GM23338 (cell line): ENCODE results near the gene FLNC. TPM values are rescaled to one million over a fixed set of nuclear protein-coding genes. Genes with fewer than 3 reads are reported as not detected.

Experiments
- ATAC-seq: fragments of 200-7000 bp; cut with Tn5 transposase; 3 replicates; pipeline ENCODE4 v1.9.1; 2020
- DNase-seq: peaks from one replicate; pipeline ENCODE4 v3.0.0-alpha.2; 2015; ENCODE audit warnings: low spot score
- H2AFZ ChIP-seq: fragments of 200-600 bp; sonication (generic); 2 replicates; pipeline ENCODE4 v1.8.0; 2016; ENCODE audit warnings: antibody characterized with exemption, mild to moderate bottlenecking, moderate library complexity
- H3F3A ChIP-seq: fragments of 200-600 bp; sonication (generic); replicated peaks from 2 replicates; pipeline ENCODE4 v1.8.0; 2017; ENCODE audit warnings: antibody characterized with exemption, mixed run types, low read depth
- H3K27ac ChIP-seq: fragments of 200-600 bp; sonication (generic); 2 replicates; pipeline ENCODE4 v1.6.1; 2016; ENCODE audit warnings: low read depth
- H3K27me3 ChIP-seq: fragments of 200-600 bp; sonication (generic); 2 replicates; pipeline ENCODE4 v1.8.0; 2016; ENCODE audit warnings: mild to moderate bottlenecking, mixed run types, moderate library complexity; ENCODE audit not compliant: insufficient read depth
- H3K36me3 ChIP-seq: fragments of 200-600 bp; sonication (generic); 2 replicates; pipeline ENCODE4 v1.8.0; 2016; ENCODE audit warnings: mild to moderate bottlenecking; ENCODE audit not compliant: insufficient read depth
- H3K4me1 ChIP-seq: fragments of 200-600 bp; sonication (generic); 2 replicates; pipeline ENCODE4 v1.8.0; 2016; ENCODE audit warnings: mild to moderate bottlenecking, moderate library complexity; ENCODE audit not compliant: insufficient read depth
- H3K4me2 ChIP-seq: fragments of 200-600 bp; sonication (generic); 2 replicates; pipeline ENCODE4 v1.7.1; 2017; ENCODE audit warnings: mixed run types
- H3K4me3 ChIP-seq: fragments of 200-600 bp; sonication (generic); 2 replicates; pipeline ENCODE4 v1.6.1; 2016; ENCODE audit warnings: mixed run types
- H3K79me2 ChIP-seq: fragments of 200-600 bp; sonication (generic); replicated peaks from 2 replicates; pipeline ENCODE4 v1.8.0; 2017; ENCODE audit warnings: mild to moderate bottlenecking; ENCODE audit not compliant: insufficient read depth
- H3K9me2 ChIP-seq: fragments of 200-600 bp; sonication (generic); 2 replicates; pipeline ENCODE4 v1.8.0; 2017; ENCODE audit not compliant: insufficient read depth
- H4K20me1 ChIP-seq: fragments of 200-600 bp; sonication (generic); replicated peaks from 2 replicates; pipeline ENCODE4 v1.8.0; 2017; ENCODE audit warnings: mild to moderate bottlenecking; ENCODE audit not compliant: insufficient read depth
- H3K27ac Mint-ChIP-seq: 2 replicates; pipeline ENCODE4 v1.8.0; 2020; ENCODE audit warnings: inconsistent platforms, mild to moderate bottlenecking, moderate library complexity, mixed read lengths
- H3K27me3 Mint-ChIP-seq: 3 replicates; pipeline ENCODE4 v1.8.0; 2022; ENCODE audit warnings: low read depth, mild to moderate bottlenecking, moderate library complexity, mixed read lengths, inconsistent platforms; ENCODE audit not compliant: insufficient read depth, poor library complexity
- H3K36me3 Mint-ChIP-seq: 3 replicates; pipeline ENCODE4 v1.8.0; 2021; ENCODE audit warnings: low read depth, mild to moderate bottlenecking, inconsistent platforms, moderate library complexity, mixed read lengths
- H3K4me1 Mint-ChIP-seq: 3 replicates; pipeline ENCODE4 v1.8.0; 2020; ENCODE audit warnings: mild to moderate bottlenecking, inconsistent platforms, mixed read lengths
- H3K4me3 Mint-ChIP-seq: 3 replicates; pipeline ENCODE4 v1.8.0; 2021; ENCODE audit warnings: moderate library complexity, mild to moderate bottlenecking, inconsistent platforms, mixed read lengths
- H3K9me3 Mint-ChIP-seq: 3 replicates; pipeline ENCODE4 v1.8.0; 2020; ENCODE audit warnings: moderate library complexity, mild to moderate bottlenecking, inconsistent platforms, mixed read lengths
- CTCF ChIP-seq, 2 experiments: fragments of 200-600 bp in 1 of 2; sonication (generic) in 1 of 2; conservative IDR thresholded peaks; 2 replicates each; pipeline versions ENCODE4 v1.5.1 to v1.6.1; 2016 to 2017; ENCODE audit warnings: antibody characterized with exemption in 2 of 2, low read depth in 2 of 2, mild to moderate bottlenecking in 2 of 2, moderate library complexity in 1 of 2
- ETS1 ChIP-seq: IDR thresholded peaks from 2 replicates; pipeline ENCODE4 v1.6.1; 2016; ENCODE audit warnings: antibody characterized with exemption
- EZH2 ChIP-seq: fragments of 200-600 bp; sonication (generic); IDR thresholded peaks from one replicate; pipeline ENCODE4 v1.8.0; 2017; ENCODE audit warnings: antibody characterized with exemption, mild to moderate bottlenecking, low read depth; ENCODE audit not compliant: unreplicated experiment
- JUNB ChIP-seq: IDR thresholded peaks from one replicate; pipeline ENCODE4 v1.6.1; 2016; ENCODE audit warnings: antibody characterized with exemption; ENCODE audit not compliant: unreplicated experiment
- ZNF114 ChIP-seq: fragments of 250-450 bp; sonication (Bioruptor Pico); IDR thresholded peaks from 2 replicates; pipeline ENCODE4 v1.5.0; 2020; ENCODE audit warnings: mild to moderate bottlenecking, moderate library complexity
- ZNF331 ChIP-seq: fragments of 250-450 bp; sonication (Bioruptor Pico); IDR thresholded peaks from 2 replicates; pipeline ENCODE4 v1.5.0; 2020; ENCODE audit warnings: low read depth, mild to moderate bottlenecking, moderate library complexity
- ZNF462 ChIP-seq: fragments of 250-450 bp; sonication (Bioruptor Pico); IDR thresholded peaks from 2 replicates; pipeline ENCODE4 v1.5.0; 2020; ENCODE audit warnings: mild to moderate bottlenecking, moderate library complexity
- polyA plus RNA-seq: library from polyadenylated mRNA; unstranded; fragments of >200 nt; fragmentation: Nextera tagmentation; extraction: Ambion mirVana; gene quantifications from 2 replicates; pipeline ENCODE4 v1.2.1, GENCODE V29; 2016
- total RNA-seq: library from RNA; depleted of rRNA; stranded (reverse); fragments of >200 nt; shearing (Covaris generic); gene quantifications from 2 replicates; pipeline ENCODE4 v1.2.3, GENCODE V29; 2014

FLNC gene
- total and polyA plus RNA-seq, 2 experiments from 2014 or later: 0.65 to 11.8 TPM

GRCh38 chr7:128886391-128887168, 56.4 kb downstream of the FLNC start:
- Histone ChIP-seq H4K20me1 (no peaks in the 10 kb centered on the region), H3K36me3 (no peaks in the 10 kb centered on the region), H3K27me3 (peaks cover 10% of the 10 kb centered on the region; the same call in 1 of the 2 replicates), H2AFZ (no peak overlapping the region), H3K4me1 (peaks cover 12% of the 10 kb centered on the region; the same call in 1 of the 2 replicates), H3K27ac (no peak overlapping the region), H3K4me2 (no peak overlapping the region), H3K79me2 (no peaks in the 10 kb centered on the region), H3K4me3 (no peak overlapping the region), H3F3A (0 out of 2 replicates have a peak, but pooled peaks cover 7% of the 10 kb centered on the region), H3K9me2 (no peaks in the 10 kb centered on the region)
- H3K4me1 Mint-ChIP-seq: no peaks in the 10 kb centered on the region; the same call in 1 of the 3 replicates
- H3K27ac Mint-ChIP-seq: no peak overlapping the region
- no peak for DNase-seq
- TF ChIP-seq JUNB: no peak
- no peak for TF ChIP-seq EZH2
- peak in 1 of 2 experiments; percentile 26; a peak in 1 of 4 replicates for TF ChIP-seq CTCF (conservative IDR thresholded peaks at IDR 0.05; ENCODE audit: low read depth in 2 of 2)
- H3K9me3 Mint-ChIP-seq: peaks cover 3% of the 10 kb centered on the region; the same call in 1 of the 3 replicates
- no peak overlapping the region for H3K4me3 Mint-ChIP-seq
- H3K36me3 Mint-ChIP-seq: no peaks in the 10 kb centered on the region
- no peak for ATAC-seq
- H3K27me3 Mint-ChIP-seq: peaks cover 26% of the 10 kb centered on the region

- Histone ChIP-seq H3K4me1 (peaks cover 12% of the 10 kb centered on the region; the same call in 1 of the 2 replicates), H3K4me3 (no peak overlapping the region), H4K20me1 (no peaks in the 10 kb centered on the region), H3K36me3 (no peaks in the 10 kb centered on the region), H3K9me2 (no peaks in the 10 kb centered on the region), H3K79me2 (no peaks in the 10 kb centered on the region), H2AFZ (no peak overlapping the region), H3K27me3 (peaks cover 10% of the 10 kb centered on the region; the same call in 1 of the 2 replicates), H3K4me2 (no peak overlapping the region), H3K27ac (no peak overlapping the region), H3F3A (0 out of 2 replicates have a peak, but pooled peaks cover 7% of the 10 kb centered on the region)
- ATAC-seq (no peak), DNase-seq (no peak)
- Mint-ChIP-seq H3K27me3 (peaks cover 23% of the 10 kb centered on the region), H3K36me3 (no peaks in the 10 kb centered on the region), H3K27ac (no peak overlapping the region), H3K4me1 (no peaks in the 10 kb centered on the region; the same call in 1 of the 3 replicates), H3K4me3 (no peak overlapping the region), H3K9me3 (peaks cover 3% of the 10 kb centered on the region; the same call in 1 of the 3 replicates)
- TF ChIP-seq ZNF331 (CRISPR knock-in tag) (no peak), JUNB (no peak), ZNF462 (CRISPR knock-in tag) (no peak), EZH2 (no peak), ETS1 (no peak), ZNF114 (CRISPR knock-in tag) (no peak)
Measured at GRCh38 chr7:128887169-128888038, 57.2 kb downstream of the FLNC start.
